Hematopoietic multipotent progenitor cell treated with erythropoietin and hydrocortisone succinate and interleukin-3 and kit ligand, for 4 days (in vitro differentiated cells): ENCODE results near the gene NCAM1.
"Not testable (repeated sequence)": the region's sequence is repeated elsewhere in the genome, so short reads cannot be mapped to it uniquely, and the experiment has no call there.

Source experiments
- DNase-seq: peaks from one replicate; pipeline ENCODE4 v3.0.0-alpha.2; 2015

Gene NCAM1

GRCh38 chr11:112961146-112961668, at the start of gene NCAM1:
Gene NCAM1, plus strand, starts transcription at chr11:112961420.
- DNase-seq, result peak; percentile 42

DNA sequence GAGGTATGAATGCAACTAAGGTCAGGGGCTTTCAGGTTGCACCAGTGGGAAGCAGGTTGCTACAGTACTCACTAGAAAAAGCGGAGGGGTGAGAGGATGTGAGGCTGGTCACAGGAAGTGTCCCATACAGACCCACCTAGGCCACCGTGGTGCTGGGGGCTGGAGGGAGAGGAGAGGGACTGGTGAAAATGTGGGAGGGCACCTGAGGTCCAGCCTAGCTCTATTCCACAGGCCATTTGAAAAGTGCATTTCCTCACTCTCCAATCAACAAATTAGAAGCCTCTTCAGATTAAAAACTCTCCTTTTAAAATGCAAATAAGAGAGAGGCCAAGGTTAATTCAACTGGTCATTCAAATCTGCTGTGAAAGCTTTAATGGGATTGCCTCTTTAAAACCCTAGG, 38.6 kb upstream of the NCAM1 start:
- DNase-seq, result no peak

DNA sequence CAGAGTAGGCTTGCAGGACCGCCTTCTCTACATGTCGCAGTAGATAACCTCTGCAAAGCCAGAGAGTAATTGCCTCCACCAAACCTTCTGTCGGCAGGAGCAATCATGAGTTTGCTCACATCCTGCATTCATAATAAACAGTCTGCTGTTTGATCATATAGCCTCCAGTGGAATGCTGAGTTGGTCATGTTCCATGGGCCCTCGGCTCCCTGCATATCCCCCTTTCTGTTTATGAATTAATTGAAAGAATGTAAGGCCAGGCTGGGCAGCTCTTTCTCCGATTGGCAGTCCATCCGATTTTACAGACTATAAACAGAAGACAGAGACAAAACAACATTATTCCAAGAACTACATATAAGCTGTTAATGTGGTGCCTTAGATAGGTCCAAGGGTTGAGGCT, 36.4 kb upstream of the NCAM1 start:
- DNase-seq, result not testable (repeated sequence)

GRCh38 chr11:112925516-112926310, 35.5 kb upstream of the NCAM1 start:
- DNase-seq, result no peak

GRCh38 chr11:112928136-112928535, 33.1 kb upstream of the NCAM1 start:
- no peak for DNase-seq

- no peak for DNase-seq
These were observed 31.8 kb upstream of the NCAM1 start for GRCh38 chr11:112929432-112929831.

DNA sequence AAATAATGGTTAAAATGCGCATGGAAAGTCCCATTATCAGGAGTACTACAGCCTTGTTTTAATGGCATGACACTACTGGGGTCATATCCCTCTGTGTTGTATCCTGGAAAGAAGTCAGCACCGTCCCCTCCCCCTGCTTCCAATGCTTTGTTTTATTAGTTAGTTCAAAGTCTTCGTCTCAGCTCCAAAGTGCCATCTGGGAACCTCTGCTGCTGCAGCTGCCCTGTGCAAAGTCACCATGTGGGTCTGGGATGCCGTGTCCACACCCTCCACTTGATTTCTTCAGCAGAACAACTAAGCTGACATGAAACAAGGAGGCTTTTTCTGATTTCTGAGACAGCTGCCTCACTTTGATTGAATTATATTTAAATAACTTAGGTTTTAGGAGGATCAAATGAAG, 29.5 kb upstream of the NCAM1 start:
- DNase-seq, result no peak

GRCh38 chr11:112932593-112932992, 28.6 kb upstream of the NCAM1 start:
- no peak for DNase-seq

DNA sequence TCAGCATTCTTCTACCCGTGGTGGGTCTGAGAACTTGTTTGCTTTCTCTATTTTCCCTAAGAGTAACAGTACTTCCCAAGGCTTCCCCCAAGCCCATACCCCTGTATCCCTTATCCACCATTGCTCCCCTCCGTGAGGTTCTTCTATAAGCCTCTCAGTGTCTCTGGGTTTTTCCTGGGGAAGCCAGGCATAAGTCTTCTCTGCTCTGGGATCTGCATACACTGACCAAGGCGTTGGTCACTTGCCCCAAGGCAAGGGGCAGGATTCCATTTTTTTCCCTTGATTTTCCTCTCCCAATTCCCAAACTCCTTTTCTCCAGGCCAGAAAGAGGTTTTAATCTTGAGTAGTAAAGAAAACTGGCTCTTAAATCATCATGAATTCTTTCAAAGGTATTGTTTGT, 27.2 kb upstream of the NCAM1 start:
- no peak for DNase-seq

DNA sequence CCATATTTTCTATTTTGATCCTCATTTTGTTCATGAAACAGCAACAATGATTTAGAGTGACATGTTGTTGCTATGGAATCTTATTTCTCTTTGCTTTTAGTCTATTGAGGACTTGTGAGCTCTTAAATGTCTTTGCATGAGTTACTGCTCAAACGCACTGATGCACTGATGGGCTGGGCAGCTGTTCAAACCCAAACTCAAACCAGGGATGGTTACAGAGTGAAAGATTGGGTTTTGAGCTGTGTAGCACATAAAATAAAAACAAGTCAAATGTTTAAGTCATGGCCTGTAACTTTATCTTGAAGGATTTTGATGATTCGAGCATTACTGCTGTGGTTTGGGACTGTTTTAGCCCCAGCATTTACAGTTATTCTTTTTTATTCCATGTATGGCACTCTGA, 20.1 kb upstream of the NCAM1 start:
- DNase-seq, result no peak

GRCh38 chr11:112942966-112943643, 18.1 kb upstream of the NCAM1 start:
- DNase-seq, result no peak

- no peak for DNase-seq
These were observed 14.4 kb upstream of the NCAM1 start for GRCh38 chr11:112946866-112947265.

- no peak for DNase-seq
These were observed 11.2 kb upstream of the NCAM1 start for GRCh38 chr11:112949781-112950575.

DNA sequence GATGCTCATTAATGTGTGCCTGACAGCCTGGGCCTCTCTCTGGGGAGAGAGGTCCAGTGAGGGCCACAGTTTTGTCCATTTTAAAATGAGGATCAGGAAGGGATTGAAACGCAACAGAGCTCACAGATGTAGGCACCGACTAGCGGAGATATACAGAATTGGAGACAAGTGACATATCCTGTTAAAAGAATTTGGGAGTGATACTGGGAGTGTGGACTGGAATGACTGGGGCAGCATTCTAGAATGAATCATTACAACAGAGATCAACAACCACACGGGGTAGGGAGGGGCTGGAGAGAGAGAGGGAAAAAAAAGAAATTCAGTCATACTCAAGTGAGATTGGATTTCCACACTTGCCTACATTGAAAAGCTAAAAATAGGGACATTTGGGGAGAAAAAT, 2.5 kb upstream of the NCAM1 start:
- no peak for DNase-seq

- DNase-seq, result peak; percentile 28
These were observed 745 bp downstream of the NCAM1 start for GRCh38 chr11:112961751-112962578.

DNA sequence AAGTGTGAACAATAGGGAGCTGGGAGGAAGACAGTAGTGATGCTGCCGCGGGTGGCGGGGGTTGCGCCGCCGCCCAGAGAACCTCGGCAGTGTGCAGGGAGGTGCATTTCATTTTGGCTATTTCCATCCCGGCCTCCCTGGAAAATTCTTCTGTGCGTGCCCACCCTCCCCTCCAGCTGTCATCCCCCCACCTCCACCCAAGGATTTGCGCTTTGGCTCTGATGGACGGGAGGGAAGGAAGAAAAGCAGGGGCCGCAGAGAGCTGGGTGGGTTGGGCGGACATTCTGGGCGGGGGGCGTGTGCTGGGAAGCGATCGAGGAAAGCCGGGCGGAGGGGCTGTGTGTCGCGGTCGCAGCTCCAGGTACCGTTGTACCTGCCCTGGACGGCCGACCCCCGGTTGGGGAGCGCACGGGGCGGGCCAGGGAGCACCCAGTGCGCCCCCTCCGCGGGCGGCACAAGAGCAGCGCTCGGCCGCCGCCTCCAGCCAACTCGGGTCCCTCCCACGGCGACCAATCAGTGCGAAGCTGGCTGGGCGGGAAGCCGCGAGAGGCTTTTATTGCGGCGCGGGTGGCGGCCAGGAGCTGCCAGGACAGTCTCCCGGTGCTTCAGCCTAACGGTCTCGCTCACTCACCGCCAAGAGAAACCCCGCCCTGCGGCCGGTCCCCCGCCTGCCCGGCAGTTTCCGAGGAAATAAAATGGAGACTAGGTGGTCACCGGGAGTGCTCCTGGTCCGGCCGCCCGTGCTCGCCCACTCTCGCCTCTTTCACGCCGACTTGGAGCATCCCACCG, 1.6 kb downstream of the NCAM1 start:
- DNase-seq, result peak; percentile 20

DNA sequence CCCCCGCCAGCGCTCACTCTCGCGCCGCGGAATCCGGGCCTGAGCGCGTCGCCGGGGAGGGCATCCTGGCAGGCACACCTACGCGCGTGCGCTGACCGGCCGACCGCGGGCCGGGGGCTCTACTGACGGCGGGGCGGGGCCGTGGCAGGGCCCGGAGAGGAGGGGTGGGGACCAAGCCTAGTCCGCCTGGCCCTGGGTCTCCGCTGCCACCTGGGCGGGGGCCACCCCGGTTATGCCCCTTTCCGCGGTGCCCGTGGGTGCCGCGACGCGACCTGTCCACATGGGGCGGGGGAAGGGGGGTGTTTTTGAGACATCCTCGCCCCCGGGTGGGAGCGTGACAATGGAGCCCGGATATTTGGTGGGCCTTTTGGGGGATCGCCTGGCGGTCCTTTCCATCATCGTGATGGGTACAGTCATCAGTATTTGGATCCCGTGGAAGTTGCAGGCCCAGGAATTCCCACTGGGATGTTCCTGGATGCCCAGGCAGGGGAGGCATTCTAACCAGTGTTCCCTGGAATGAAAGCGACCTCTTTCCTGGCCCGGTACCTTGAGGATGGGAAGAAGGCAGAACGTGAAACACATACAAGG, 2.2 kb downstream of the NCAM1 start:
- no peak for DNase-seq

DNA sequence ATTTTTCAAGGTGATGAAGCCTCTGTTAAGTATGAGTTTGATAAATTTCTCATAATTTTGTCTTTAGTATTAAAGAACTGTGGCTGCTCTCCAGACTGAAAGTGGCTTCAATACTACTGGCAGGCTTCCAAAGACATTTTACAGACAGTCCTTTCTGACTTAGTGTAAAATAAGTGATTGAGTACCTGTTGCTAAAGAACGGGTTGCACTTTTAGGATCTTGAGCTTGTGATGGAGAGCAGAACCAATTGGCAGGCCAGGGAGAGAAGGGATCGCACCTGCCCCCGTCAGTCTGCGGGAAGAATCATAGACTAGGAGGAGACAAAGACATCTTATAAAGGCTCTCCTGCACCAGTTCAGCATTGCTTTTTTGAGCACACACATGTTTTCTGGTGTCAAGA, 4.4 kb downstream of the NCAM1 start:
- no peak for DNase-seq

DNA sequence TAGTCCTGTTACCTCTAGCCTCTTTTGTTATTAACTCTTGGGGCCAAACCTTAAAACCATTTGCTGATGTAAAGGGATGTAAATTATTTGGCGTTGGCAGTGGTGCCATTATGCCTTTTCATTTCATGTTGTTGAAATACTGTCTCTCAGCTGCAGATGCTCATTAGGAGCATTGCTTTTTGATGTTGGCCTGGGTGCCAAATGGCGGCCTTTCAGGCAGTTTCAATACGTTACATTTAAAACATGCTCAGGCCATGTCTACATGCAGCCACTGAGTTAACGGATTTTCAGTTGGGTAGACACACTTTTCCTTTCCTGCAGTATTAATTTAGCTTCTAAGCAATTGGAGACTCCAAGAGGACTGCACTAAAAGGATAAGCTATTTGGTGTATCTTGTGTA, 5.3 kb downstream of the NCAM1 start:
- no peak for DNase-seq

DNA sequence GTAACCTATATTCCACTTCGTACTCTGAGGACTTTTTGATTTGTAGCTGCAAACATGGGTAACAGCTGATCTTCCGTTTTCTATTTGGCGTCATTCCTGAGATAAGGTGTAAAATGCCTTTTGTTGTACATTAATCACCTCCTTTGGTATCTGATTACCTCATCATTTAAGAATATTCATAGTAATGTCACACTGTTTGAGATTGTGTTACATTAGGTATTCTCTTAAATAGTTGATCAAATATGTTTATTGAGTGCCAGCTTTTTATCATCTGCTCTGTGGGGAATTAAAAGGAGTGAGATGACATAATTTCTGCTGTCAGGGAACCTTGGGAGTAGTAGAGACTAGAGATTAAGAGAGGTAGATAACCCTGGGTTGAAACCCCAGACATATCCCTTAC, 5.9 kb downstream of the NCAM1 start:
- DNase-seq, result no peak
